Hematopoietic multipotent progenitor cell treated with erythropoietin and hydrocortisone succinate and interleukin-3 and kit ligand, for 8 days (in vitro differentiated cells): ENCODE data around the gene ADO.
A peak's percentile ranks its signal among the peaks of the same experiment; 100 is the strongest.

Source experiments
- DNase-seq: peaks from one replicate; pipeline ENCODE4 v3.0.0-alpha.2; 2015

Gene ADO

DNA sequence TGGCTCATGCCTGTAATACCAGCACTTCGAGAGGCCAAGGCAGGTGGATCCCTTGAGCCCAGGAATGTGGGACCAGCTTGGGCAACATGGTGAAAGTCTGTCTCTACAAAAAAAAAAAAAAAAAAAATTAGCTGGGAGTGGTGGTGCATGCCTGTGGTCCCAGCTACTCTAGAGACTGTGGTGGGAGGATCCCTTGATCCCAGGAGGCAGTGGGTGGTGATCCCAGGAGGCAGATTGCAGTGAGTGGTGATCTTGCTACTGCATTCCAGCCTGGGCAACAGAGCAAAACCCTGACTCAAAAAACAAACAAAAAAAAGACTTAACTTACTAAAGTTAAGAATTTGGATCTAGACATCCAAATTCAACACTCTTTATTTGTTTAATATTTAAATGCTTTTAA is 10.2 kb upstream of the ADO start:
- no peak for DNase-seq

DNA sequence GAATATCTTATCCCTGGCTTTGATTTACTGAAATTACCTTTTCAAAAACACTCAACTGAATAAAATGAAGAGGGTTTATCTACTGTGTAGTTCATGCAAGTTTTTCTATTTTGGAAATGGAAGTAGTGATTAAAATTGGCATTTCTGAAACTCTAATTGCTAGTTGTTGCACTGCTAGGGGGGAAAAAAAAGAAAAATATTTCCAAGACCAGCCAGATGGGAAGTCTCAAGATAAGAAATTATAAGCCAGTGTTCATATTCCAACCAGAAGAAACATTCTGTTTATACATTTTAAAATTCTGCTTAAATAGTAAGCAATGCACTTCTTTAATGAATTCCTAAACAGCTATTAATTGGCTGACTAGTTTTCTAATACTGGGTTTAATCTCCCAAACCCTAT is 9.4 kb upstream of the ADO start:
- DNase-seq: no peak

- DNase-seq: no peak
Observed at GRCh38 chr10:62795762-62796161, 8.8 kb upstream of the ADO start.

- DNase-seq: no peak
Observed at GRCh38 chr10:62796896-62797295, 7.6 kb upstream of the ADO start.

- DNase-seq: no peak
Observed at GRCh38 chr10:62801871-62802270, 2.6 kb upstream of the ADO start.

GRCh38 chr10:62803724-62804355 is 680 bp upstream of the ADO start:
- no peak for DNase-seq

GRCh38 chr10:62805231-62806099 is 945 bp downstream of the ADO start:
- DNase-seq: no peak

- no peak for DNase-seq
Observed at GRCh38 chr10:62806251-62806650, 1.7 kb downstream of the ADO start.

- no peak for DNase-seq
Observed at GRCh38 chr10:62810156-62810902, 5.8 kb downstream of the ADO start.

- no peak for DNase-seq
Observed at GRCh38 chr10:62811159-62811875, 6.8 kb downstream of the ADO start.

- no peak for DNase-seq
Observed at GRCh38 chr10:62812672-62813439, 8.3 kb downstream of the ADO start.

DNA sequence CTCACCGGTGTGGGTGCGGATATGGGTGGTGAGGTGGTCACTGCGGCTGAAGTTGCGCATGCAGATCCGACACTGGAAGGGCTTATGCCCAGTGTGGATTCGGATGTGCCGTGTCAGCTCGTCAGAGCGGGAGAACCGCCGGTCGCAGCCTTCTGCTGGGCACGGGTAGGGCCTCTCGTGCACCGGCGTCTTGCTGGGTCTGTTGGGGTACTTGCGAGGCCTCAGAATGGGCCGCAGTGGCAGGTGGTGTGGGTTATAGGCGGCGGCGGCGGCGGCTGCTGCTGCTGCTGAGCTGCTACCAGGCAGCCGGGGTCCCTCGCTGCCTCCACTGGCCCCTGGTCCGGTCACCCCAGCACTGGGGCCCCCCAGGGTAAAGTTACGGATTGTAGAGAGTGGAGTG is 8.9 kb downstream of the ADO start:
- DNase-seq: no peak

GRCh38 chr10:62813981-62814380 is 9.5 kb downstream of the ADO start:
- no peak for DNase-seq

DNA sequence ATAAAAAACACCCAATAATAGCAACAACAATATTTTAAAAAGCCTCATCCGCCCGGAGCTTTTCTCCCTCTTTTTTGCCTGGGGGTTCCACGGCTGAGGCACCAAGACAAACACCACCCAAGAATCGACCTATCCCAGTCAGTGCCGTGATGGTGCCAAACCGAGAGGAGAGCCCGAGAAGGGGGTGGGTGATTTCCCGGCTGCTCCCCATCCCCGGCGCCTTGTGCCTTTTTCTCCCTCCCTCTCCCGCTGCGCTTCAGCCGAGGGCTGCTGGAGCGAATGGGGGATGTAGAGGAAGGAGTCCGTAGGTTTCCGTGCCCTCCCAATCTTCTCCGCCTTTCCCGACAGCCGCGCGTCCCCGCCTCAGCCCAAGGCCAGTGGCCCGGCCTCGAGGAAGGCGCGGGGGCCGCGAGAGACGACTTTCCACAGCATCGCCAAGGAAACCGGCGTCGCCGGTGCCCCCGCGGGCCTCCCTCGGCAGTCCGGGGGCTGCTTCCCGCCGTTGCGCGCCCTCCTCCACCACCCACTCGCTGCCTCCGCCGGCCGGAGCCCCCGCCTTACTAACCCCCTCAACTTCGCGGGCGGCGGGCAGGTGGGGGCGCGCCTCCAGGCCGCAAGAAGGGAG is 10.3 kb downstream of the ADO start:
- DNase-seq: no peak

GRCh38 chr10:62815381-62816075 is 11.0 kb downstream of the ADO start:
- DNase-seq: no peak

DNA sequence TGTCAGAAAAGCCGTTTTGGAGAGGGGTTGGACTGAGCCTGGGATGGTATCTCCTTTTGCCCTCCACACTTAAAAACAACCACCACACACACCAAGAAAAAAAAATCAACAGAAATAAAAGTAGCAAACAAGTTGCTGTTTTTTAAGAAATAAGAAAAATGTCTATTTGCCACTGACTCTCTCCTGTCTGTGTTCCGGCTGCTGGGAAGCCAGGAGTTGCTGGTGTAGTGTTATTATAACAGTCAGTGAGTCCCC is 11.5 kb downstream of the ADO start:
- DNase-seq: no peak

DNA sequence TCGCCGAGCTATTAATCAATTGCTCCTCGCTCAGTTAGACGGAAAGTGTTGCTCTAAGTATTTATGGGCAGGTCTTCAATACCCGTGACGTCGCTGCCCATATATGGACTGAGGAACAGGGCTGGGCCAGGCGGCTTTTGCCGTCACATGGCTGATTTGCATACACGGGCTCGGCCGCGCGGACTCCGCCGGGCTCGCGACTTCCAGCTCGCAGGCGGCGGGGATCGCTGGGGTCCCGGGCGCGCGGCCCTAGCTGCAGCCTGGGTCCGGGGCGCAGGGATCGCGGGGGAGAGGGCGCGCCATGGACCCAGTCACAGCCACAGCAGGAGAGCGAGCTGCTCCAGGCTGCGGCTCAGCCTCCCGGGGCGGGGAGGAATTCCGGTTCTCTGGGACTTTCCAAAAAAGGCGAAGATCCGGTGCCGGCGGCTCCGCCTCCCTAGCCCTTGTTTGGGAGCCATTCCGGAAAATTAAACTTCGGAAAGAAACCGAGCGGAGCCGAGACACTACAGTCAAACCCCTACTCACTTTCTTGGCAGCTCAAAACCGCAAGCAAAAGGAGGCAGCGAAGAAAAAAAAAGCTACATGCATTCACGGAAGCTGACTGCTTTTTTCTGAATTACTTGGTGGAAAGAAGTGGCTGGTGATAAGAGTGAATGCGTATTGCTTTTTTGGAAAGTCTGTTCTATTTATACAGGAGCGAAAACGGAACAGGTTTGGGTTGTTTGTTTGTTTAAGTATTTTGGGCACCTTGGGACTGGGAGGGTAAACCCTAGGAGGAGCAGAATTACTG is 12.0 kb downstream of the ADO start, which contains the start of gene EGR2:
TSS of gene EGR2 (minus strand) at position 36 of the 790 bp plus-strand sequence. CDS start 337 bp downstream, outside the sequence.
- peak; percentile 94 for DNase-seq

DNA sequence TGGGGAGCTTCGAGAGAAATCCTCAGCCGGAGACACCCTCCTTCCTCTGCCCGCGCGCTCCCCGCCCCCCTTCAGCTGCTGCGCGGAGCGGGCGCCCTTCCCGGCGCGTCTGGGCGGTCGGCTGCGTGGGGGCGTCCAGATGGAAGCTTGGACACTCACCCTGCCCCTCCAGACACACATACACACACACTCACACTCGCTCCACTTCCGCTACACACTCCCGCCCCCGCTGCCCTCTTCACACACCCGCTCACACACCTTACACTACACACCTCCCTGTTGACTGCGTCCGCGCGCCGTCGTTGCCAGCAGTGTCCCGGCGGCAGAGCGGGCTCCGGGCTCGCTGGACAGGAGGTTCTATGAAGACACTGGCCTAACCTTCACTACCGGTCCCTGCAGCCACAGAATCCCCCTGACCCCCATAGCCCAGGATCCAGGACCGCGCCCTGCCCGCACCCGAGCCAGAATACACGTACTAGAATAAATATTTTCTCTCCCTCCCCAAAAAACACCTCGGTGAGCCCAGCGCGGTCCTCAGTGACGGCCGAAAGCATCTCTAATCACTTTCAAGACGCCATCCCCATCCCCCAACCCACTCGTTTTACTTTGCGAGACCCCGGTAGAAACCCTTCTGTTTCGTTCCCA is 12.7 kb downstream of the ADO start:
- no peak for DNase-seq

GRCh38 chr10:62817766-62818425 is 13.4 kb downstream of the ADO start:
- DNase-seq: peak; percentile 62
